A673 (cell line): ENCODE measurements around the gene LIMS1. TPM values are rescaled to one million over a fixed set of nuclear protein-coding genes. Genes with fewer than 3 reads are reported as not detected.

Source experiments
- BruUV-seq: library from RNA; stranded (reverse); fragments of 400-500 nt; replicated peaks from 2 replicates; lab custom pipeline; 2021; lab: Mats Ljungman, UMichigan
- CTCF ChIA-PET: fragments of 300-600 bp; sonication (Branson Sonifier 250); formaldehyde crosslinking; loops from one replicate; lab custom pipeline; 2022; ENCODE audit warnings: antibody characterized with exemption; lab: Charles Lee
- POLR2A ChIA-PET: fragments of 300-600 bp; sonication (Branson Sonifier 250); formaldehyde crosslinking; loops from one replicate; lab custom pipeline; 2022; ENCODE audit warnings: antibody characterized with exemption; ENCODE audit not compliant: low non-redundant PET; lab: Charles Lee
- DNase-seq: peaks from one replicate; pipeline ENCODE4 v3.0.0-alpha.2; 2015; ENCODE audit warnings: low spot score
- H3K27ac ChIP-seq: fragments of 200-600 bp; sonication (generic); 2 replicates; pipeline ENCODE4 v1.5.1; 2016; ENCODE audit warnings: mixed run types, low read depth, mild to moderate bottlenecking, mixed read lengths, antibody characterized with exemption, low read length; ENCODE audit not compliant: poor library complexity, severe bottlenecking
- H3K27me3 ChIP-seq: fragments of 200-600 bp; sonication (generic); replicated peaks from 2 replicates; pipeline ENCODE4 v1.6.1; 2017; ENCODE audit warnings: mixed run types, low read depth, mild to moderate bottlenecking, mixed read lengths, antibody characterized with exemption, low read length; ENCODE audit not compliant: insufficient read depth, poor library complexity
- H3K36me3 ChIP-seq: fragments of 200-600 bp; sonication (generic); 2 replicates; pipeline ENCODE4 v1.6.1; 2016; ENCODE audit warnings: mixed run types, mild to moderate bottlenecking, mixed read lengths, antibody characterized with exemption, low read length; ENCODE audit not compliant: insufficient read depth, poor library complexity, severe bottlenecking
- H3K4me1 ChIP-seq: fragments of 200-600 bp; sonication (generic); 2 replicates; pipeline ENCODE4 v1.6.1; 2017; ENCODE audit warnings: mixed run types, mild to moderate bottlenecking, mixed read lengths, antibody characterized with exemption, low read length; ENCODE audit not compliant: insufficient read depth, poor library complexity, severe bottlenecking
- H3K4me3 ChIP-seq: fragments of 200-600 bp; sonication (generic); 2 replicates; pipeline ENCODE4 v1.5.1; 2016; ENCODE audit warnings: low read depth, mixed run types, mild to moderate bottlenecking, mixed read lengths, low read length; ENCODE audit not compliant: poor library complexity, severe bottlenecking
- H3K9me3 ChIP-seq: fragments of 200-600 bp; sonication (generic); 2 replicates; pipeline ENCODE4 v1.6.1; 2016; ENCODE audit warnings: mixed run types, low read depth, mild to moderate bottlenecking, mixed read lengths, antibody characterized with exemption, low read length; ENCODE audit not compliant: poor library complexity, severe bottlenecking
- CTCF ChIP-seq: fragments of 300-800, 200-600 bp; sonication (generic); conservative IDR thresholded peaks from 2 replicates; pipeline ENCODE4 v1.5.1; 2017; ENCODE audit warnings: low read depth, mild to moderate bottlenecking, antibody characterized with exemption, low read length, moderate library complexity, mixed read lengths
- EZH2 ChIP-seq: fragments of 200-600 bp; sonication (generic); IDR thresholded peaks from 2 replicates; pipeline ENCODE4 v1.6.1; 2017; ENCODE audit warnings: borderline replicate concordance, low read depth, mild to moderate bottlenecking, mixed read lengths, antibody characterized with exemption, low read length; ENCODE audit not compliant: poor library complexity, severe bottlenecking
- intact Hi-C: fragments of 100-400 bp; cut with micrococcal nuclease; formaldehyde crosslinking; loops from one replicate; pipeline ENCODE4 v1.10.0; 2022; ENCODE audit not compliant: unreplicated experiment
- total RNA-seq: library from RNA; stranded (reverse); gene quantifications from 2 replicates; pipeline ENCODE4 v1.2.3, GENCODE V29; 2021

The LIMS1 gene
- total RNA-seq, 1 experiment from 2014 or later: 43.9 TPM

GRCh38 chr2:108564510-108564909 lies 30.2 kb downstream of the LIMS1 start:
- TF ChIP-seq EZH2 (no peak), CTCF (no peak)
- ChIA-PET POLR2A (no interaction called here), CTCF (no interaction called here)
- Histone ChIP-seq H3K27me3 (no peaks in the 10 kb centered on the region), H3K4me3 (no peak overlapping the region), H3K27ac (no peak overlapping the region), H3K36me3 (no peaks in the 10 kb centered on the region), H3K9me3 (peaks cover 3% of the 10 kb centered on the region), H3K4me1 (peaks cover 24% of the 10 kb centered on the region)
- no peak for DNase-seq
- intact Hi-C loops: no loop called here
- no TSS peak for BruUV-seq

GRCh38 chr2:108565778-108566375 lies 31.6 kb downstream of the LIMS1 start:
- ChIA-PET CTCF (interaction anchor here (1.6 kb wide), 1 partner anchor 18 kb away, joined by 4 read pairs; no protein-coding TSS in a partner anchor), POLR2A (no interaction called here)
- Histone ChIP-seq H3K4me1 (peaks cover 18% of the 10 kb centered on the region), H3K27me3 (no peaks in the 10 kb centered on the region), H3K27ac (peak overlapping the region; percentile 81), H3K4me3 (no peak overlapping the region), H3K36me3 (no peaks in the 10 kb centered on the region), H3K9me3 (peaks cover 3% of the 10 kb centered on the region)
- intact Hi-C loops: no loop called here
- no peak for DNase-seq
- BruUV-seq: no TSS peak
- TF ChIP-seq CTCF: no peak
- no peak for TF ChIP-seq EZH2

GRCh38 chr2:108570416-108570815 lies 36.1 kb downstream of the LIMS1 start:
- TF ChIP-seq EZH2: no peak
- TF ChIP-seq CTCF: no peak
- H3K27ac ChIP-seq: no peak overlapping the region
- ChIA-PET CTCF (no interaction called here), POLR2A (no interaction called here)
- H3K4me1 ChIP-seq: peaks cover 13% of the 10 kb centered on the region
- H3K9me3 ChIP-seq: no peaks in the 10 kb centered on the region
- H3K27me3 ChIP-seq: no peaks in the 10 kb centered on the region
- intact Hi-C loops: no loop called here
- H3K36me3 ChIP-seq: no peaks in the 10 kb centered on the region
- BruUV-seq: no TSS peak
- H3K4me3 ChIP-seq: no peak overlapping the region
- no peak for DNase-seq
